ENCODE data around the gene TADA2B. TPM values are rescaled to one million over a fixed set of nuclear protein-coding genes. Genes with fewer than 3 reads are reported as not detected.

TADA2B gene
- total RNA-seq, 2 donors from 2014 or later, result 20.8 to 27.0 TPM

GRCh38 chr4:7020290-7020689 is 22.9 kb upstream of the TADA2B start:
- TF ChIP-seq, protein P1, sequence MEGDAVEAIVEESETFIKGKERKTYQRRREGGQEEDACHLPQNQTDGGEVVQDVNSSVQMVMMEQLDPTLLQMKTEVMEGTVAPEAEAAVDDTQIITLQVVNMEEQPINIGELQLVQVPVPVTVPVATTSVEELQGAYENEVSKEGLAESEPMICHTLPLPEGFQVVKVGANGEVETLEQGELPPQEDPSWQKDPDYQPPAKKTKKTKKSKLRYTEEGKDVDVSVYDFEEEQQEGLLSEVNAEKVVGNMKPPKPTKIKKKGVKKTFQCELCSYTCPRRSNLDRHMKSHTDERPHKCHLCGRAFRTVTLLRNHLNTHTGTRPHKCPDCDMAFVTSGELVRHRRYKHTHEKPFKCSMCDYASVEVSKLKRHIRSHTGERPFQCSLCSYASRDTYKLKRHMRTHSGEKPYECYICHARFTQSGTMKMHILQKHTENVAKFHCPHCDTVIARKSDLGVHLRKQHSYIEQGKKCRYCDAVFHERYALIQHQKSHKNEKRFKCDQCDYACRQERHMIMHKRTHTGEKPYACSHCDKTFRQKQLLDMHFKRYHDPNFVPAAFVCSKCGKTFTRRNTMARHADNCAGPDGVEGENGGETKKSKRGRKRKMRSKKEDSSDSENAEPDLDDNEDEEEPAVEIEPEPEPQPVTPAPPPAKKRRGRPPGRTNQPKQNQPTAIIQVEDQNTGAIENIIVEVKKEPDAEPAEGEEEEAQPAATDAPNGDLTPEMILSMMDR (IDR thresholded peaks at IDR 0.05), result no peak
- Histone ChIP-seq H3K9me3 (no peaks in the 10 kb centered on the region), H3K4me1 (no peaks in the 10 kb centered on the region), H3K4me3 (no peak overlapping the region), H3K36me3 (peaks cover 62% of the 10 kb centered on the region), H3K27me3 (no peaks in the 10 kb centered on the region), H3K27ac (no peak overlapping the region)
- DNase-seq (ENCODE audit: low spot score), result no peak

DNA sequence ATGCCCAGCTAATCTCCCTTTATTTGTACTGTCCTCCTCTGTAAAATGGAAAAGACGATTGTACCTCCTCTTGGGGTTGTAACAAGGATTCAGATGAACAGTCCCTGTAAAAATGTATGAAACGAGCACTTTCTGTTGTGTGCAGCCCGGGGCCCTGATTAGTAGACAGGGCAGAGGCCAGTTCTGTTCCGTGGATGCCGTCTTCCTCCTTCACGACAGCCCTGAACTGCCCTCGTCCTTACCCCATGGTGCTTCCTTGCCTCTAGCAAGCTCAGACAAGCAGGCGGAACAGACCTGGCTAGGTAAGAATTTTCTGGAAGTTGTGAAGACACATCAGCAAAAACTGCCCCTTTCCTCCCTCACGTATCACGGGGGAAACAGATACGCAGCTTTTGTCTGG is 22.3 kb upstream of the TADA2B start:
- no peaks in the 10 kb centered on the region for H3K27me3 ChIP-seq
- H3K36me3 ChIP-seq, result peaks cover 57% of the 10 kb centered on the region
- no peak overlapping the region for H3K4me3 ChIP-seq
- no peaks in the 10 kb centered on the region for H3K9me3 ChIP-seq
- no peak for DNase-seq (ENCODE audit: low spot score)
- H3K4me1 ChIP-seq, result no peaks in the 10 kb centered on the region
- H3K27ac ChIP-seq, result no peak overlapping the region
- TF ChIP-seq, protein P1 (IDR thresholded peaks at IDR 0.05), result no peak

- H3K4me1 ChIP-seq, result no peaks in the 10 kb centered on the region
- H3K9me3 ChIP-seq, result no peaks in the 10 kb centered on the region
- no peaks in the 10 kb centered on the region for H3K27me3 ChIP-seq
- TF ChIP-seq, protein P1 (IDR thresholded peaks at IDR 0.05), result no peak
- no peak for DNase-seq (ENCODE audit: low spot score)
- peaks cover 52% of the 10 kb centered on the region for H3K36me3 ChIP-seq
- H3K4me3 ChIP-seq, result no peak overlapping the region
- no peak overlapping the region for H3K27ac ChIP-seq
These were observed 21.8 kb upstream of the TADA2B start for GRCh38 chr4:7021355-7021754.

- Histone ChIP-seq H3K36me3 (peaks cover 49% of the 10 kb centered on the region), H3K9me3 (no peaks in the 10 kb centered on the region), H3K27me3 (no peaks in the 10 kb centered on the region), H3K27ac (no peak overlapping the region), H3K4me3 (no peak overlapping the region), H3K4me1 (no peaks in the 10 kb centered on the region)
- no peak for DNase-seq (ENCODE audit: low spot score)
- TF ChIP-seq, protein P1 (IDR thresholded peaks at IDR 0.05), result no peak
These were observed 21.1 kb upstream of the TADA2B start for GRCh38 chr4:7021930-7022664.

DNA sequence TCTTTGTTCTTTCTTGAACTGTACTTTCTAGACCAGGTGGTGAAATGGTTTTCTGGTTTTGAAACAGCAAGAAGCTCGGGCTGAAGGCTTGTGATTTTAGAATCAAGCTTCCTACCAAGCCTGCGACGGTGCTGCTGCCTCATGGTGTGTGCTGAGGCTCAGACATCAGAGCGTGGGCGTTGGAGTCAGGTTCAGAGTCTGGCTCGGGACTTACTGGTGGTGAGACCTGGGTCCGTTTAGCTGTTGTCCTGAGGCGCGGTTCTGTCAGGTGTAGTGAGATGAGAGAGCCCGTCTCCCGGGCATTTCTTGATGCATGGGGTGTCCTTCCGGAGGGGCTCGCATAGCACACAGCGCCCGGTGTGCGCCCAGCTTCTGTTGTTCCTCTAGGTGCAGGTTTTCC is 19.7 kb upstream of the TADA2B start:
- Histone ChIP-seq H3K27me3 (no peaks in the 10 kb centered on the region), H3K4me3 (no peak overlapping the region), H3K27ac (no peak overlapping the region), H3K36me3 (peaks cover 37% of the 10 kb centered on the region), H3K9me3 (no peaks in the 10 kb centered on the region), H3K4me1 (no peaks in the 10 kb centered on the region)
- DNase-seq (ENCODE audit: low spot score), result no peak
- TF ChIP-seq, protein P1 (IDR thresholded peaks at IDR 0.05), result no peak

DNA sequence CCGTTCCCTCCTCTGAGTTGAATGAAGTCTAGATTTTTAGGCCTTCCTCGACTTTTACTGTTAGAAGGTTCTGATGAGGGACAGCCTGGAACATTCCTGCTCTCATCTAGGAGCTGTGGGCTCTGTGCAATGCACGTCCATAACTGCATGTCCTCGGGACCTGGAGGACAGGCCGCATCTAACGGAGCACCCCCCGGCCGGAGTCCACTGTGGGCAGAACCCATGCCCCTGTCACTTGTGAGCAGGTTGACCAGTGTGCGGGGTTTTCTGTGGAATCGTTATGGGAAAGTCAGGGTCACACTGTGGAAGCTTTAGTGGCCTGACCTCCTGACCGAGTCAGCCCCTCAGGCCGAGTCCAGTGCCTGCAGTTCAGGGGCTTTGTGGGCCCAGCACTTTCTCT is 19.3 kb upstream of the TADA2B start:
- TF ChIP-seq, protein P1 (IDR thresholded peaks at IDR 0.05), result no peak
- peaks cover 36% of the 10 kb centered on the region for H3K36me3 ChIP-seq
- DNase-seq (ENCODE audit: low spot score), result no peak
- H3K27me3 ChIP-seq, result no peaks in the 10 kb centered on the region
- no peak overlapping the region for H3K27ac ChIP-seq
- no peaks in the 10 kb centered on the region for H3K4me1 ChIP-seq
- H3K9me3 ChIP-seq, result no peaks in the 10 kb centered on the region
- H3K4me3 ChIP-seq, result no peak overlapping the region
